GM11168 (cell line): ENCODE measurements around the gene COL4A4.

ENCODE experiments used
- in situ Hi-C: fragments of 300-500 bp; cut with MboI; formaldehyde crosslinking; loops from one replicate; pipeline ENCODE4 v1.12.0; 2022; ENCODE audit warnings: low sequenced_read_pairs; ENCODE audit not compliant: unreplicated experiment

Gene COL4A4

DNA sequence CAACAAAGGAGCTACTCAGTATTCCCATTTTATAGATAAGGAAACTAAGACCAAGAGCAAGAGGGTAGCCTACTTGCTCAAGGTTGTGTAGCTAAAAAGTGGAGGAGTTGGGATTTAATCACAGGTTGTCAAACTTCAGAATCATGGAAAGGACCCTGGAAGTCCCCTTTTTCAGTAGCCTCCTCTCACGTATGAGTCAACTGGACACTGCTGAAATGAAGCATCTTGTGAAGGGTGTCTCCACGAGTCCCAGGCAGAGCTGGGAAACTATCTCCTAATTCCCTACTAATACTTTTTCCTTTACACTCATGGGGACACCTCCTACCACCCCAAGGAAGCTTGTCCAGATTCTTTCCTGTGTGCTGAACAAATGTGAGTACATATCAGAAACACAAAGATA, 172.3 kb downstream of the COL4A4 start:
- in situ Hi-C loops, result loop anchor here (25.0 kb wide), 1 partner anchor 754 kb away; no protein-coding TSS in a partner anchor

DNA sequence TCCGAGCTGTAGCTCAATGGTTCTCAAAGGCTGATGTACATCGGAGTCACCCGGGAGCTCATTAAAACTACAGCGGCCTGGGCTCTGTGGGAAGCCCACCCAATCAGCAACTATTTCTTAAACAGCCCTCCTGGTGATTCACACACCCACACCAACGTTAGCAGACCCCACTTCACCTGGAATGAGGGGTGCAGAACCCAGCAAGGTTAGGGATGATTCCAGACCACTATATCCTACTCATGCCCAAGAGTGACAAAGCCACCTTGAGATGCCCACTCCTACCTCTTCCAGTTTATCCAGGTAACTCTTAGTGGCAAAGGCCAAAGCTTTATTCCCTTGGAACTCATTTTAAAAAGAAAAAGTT, 178.4 kb downstream of the COL4A4 start:
- in situ Hi-C loops, result loop anchor here (10.0 to 25.0 kb wide), 2 partner anchors 171 to 748 kb away; no protein-coding TSS in a partner anchor

DNA sequence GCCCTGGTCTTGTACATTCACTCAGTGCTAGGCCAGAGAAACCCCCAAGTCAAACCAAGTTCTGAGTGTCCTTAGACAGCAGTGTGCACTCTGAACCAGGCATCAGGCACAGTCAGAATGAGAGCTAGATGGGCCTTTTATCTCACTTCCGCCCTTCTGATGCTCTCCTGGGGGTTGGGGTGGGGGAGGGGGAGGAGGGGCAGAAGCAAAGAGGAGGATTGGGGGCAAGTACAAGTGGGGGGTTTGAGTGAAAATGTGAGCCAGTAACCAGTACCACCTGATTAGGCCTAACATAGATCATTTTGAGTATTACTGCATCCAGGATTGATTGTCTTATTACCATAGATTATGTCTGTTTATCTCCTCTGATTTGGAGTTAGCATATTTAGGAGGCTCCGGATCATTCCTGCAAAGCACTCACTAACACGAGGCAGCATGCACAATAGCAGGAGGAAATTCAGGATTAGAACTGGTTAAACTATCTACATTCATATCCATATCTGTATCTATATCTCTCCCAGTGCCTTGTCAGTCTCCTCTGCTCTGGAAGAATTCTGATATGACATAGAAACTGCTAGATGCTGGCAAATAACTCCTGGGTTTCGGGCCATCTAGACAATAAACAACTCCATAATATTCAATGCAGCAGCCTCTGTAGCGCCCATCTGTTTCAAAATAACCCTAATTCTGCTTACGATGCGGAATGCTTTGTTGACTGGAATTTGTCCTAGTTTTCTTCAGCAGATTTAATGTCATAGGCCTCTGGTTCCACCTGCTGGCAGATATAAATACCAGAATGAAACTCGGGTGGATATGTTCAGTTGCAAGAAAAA, 179.0 kb downstream of the COL4A4 start:
- in situ Hi-C loops, result loop anchor here (10.0 to 25.0 kb wide), 2 partner anchors 170 to 748 kb away; no protein-coding TSS in a partner anchor

DNA sequence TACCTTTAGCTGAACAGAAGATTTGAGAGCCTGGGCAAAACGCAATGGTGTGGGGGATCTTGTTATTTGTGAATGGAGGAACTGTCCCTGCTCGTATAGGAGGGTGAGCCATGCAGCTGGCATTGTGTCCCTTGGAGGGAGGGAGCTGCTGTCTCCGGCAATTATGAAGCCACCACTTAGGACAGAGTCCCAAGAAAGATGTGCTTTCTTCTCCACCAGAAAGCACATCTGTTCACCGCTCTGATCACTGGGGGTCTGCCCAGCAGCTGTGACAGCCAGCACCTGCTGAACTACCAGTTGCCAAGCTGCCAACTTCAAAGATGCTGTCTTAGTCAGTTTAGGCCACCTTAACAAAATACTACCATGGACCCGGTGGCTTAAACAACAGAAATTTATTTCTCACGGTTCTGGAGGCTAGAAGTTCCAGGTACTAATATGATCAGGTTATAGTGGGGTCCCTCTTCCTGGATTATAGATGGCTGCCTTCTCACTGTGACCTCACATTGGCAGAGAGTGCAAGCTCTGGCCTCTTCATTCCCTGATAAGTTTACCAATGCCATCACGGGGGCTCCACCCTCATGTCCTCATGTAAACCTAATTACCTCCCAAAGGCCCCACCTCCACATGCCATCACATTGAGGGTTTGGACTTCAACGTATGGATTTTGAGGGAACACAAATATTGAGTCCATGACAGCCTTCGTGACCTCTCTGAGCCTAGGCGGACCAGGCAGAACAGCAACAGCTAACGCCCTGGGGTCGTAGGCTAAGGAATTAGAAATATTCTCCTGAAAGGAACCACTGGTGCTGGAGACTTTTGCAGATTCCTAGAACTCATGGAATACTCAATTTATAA, 179.9 kb downstream of the COL4A4 start:
- in situ Hi-C loops, result loop anchor here (10.0 to 25.0 kb wide), 2 partner anchors 169 to 747 kb away; no protein-coding TSS in a partner anchor

DNA sequence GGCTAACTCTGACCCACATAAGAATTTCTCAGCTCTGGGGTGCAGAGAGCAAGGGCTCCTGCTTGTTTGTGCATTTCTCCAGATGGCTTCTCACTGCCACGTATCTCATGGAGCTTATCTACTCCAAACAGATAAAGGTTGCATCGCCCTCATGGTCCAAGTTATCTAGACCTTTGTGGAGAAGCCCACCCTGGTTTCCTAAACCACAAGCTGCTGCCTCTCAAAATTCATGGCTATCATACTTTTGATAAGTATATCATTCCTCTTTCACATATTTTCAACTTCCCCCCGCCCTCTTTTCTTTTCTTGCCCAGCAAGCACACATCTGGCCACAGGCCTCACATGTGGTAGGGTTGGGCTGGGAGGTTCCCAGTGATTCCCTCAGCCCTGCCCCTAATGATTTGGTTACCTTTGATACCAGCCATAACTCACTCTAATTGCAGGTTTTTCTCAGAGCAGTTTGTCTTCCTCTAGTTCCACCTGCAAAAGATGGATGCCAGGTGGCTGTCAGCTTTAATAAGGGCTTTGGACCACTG, 182.1 kb downstream of the COL4A4 start:
- in situ Hi-C loops, result loop anchor here (10.0 to 25.0 kb wide), 2 partner anchors 167 to 745 kb away; no protein-coding TSS in a partner anchor

DNA sequence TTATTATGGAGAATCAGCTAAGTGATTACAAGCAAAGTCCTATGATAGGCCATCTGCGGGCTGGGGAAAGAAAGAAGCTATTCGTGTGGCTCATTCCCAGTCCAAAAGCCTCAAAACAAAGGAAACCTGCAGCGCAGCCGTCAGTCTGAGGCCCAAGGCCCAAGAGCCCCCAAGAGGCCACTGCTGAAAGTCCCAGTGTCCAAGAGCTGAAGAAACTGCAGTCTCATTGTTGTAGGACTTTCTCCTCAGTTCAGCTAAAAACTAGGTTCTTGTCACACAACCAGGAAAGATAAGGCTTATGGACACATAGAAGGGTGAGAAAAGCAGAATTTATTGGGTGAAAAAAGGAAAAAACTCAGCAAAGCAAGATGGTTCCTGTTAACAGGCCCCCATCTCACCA, 185.0 kb downstream of the COL4A4 start:
- in situ Hi-C loops, result loop anchor here (10.0 to 25.0 kb wide), 2 partner anchors 144 to 742 kb away; partner anchors contain the start of gene RHBDD1

DNA sequence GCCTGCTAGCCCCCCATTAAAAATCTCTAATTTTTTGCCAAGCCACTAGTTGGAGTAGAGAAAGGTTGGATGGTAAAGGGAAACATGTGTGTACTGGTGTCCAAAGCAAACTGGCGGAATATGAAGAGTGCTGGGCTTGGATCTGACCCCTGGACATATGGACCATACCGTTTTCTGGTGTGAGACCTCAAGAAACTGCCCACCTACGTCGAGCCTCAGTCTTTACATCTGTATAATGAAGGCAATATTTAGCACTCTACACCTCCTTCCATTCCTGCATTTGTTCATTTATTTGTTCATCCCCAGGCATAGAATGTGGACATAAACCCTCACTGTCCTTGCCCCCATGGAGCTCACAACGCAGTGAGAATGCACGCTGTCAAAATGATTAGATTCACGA, 185.7 kb downstream of the COL4A4 start:
- in situ Hi-C loops, result loop anchor here (10.0 to 25.0 kb wide), 2 partner anchors 143 to 741 kb away; partner anchors contain the start of gene RHBDD1

DNA sequence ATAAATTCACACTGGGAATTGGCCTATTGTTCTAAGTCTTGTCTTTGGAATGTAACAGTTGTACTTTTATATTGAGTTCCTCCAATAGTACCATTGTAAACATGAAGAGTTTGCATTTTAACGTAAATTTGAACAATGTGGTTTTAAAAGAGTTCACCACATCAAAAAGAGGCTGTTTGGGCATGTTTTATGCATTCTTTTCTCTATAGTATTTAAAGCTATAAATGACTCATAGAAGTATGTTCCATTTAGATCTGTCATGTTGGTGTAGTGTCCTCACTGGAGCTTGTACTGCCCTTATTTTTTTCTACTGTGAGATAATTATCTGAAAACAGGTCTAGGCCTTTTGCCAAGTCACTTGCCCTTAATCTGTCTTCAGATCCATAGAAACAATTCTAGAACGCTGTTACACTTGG, 186.2 kb downstream of the COL4A4 start:
- in situ Hi-C loops, result loop anchor here (10.0 to 25.0 kb wide), 2 partner anchors 143 to 740 kb away; partner anchors contain the start of gene RHBDD1

DNA sequence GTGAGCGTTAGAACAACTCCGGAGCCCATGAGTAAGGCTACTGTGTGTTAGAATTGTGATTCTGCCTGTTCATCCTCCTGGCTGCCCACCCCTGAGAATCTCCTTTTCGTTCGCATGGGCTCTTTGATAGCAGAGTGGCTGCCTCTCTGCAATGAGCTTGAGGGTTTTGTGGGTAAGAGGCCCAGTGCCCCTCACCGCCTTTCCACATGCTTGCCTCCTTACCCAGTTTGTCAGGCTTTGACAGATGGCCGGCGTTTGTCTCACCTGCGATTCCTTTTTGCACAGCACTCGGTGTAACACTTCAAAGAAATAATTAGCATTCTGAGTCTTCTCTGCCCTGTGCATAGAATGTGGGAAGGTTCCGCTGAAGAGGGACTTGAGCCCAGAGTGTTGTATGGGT, 190.2 kb downstream of the COL4A4 start:
- in situ Hi-C loops, result loop anchor here (10.0 kb wide), 1 partner anchor 139 kb away; the partner anchor contains the start of gene RHBDD1

DNA sequence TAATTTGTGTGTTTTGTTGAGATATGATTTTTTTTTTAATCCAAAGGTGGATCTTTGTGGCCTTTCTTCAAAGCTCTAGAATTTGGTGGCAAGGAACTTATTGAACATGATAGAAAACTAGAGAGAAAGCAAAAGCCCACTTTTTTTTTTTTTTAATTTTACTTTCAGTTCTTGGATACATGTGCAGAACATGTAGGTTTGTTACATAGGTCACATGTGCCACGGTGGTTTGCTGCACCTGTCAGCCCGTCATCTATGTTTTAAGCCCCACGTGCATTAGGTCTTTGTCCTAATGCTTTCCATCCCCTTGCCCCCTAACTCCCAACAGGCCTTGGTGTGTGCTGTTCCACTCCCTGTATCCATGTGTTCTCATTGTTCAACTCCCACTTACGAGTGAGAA, 192.2 kb downstream of the COL4A4 start:
- in situ Hi-C loops, result loop anchor here (10.0 kb wide), 1 partner anchor 137 kb away; the partner anchor contains the start of gene RHBDD1

DNA sequence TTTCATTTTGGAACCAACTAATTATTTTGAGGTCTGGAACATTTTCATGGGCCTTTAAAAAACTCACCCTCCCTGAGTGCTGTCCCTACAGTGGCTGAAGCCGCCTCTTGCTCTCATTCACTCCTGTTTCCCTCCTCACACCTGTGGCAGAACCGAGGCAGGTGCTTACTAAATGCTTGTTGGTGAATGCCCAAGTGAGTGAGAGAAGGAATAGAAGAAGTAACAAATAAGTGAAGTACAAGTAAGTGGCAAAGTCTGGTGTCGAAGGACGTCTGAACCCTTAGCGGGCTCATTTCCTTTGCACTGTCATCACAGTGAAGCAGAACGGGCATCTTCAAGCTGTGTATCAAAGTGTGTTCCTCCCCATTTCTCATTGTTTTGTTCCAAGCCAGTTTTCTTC, 192.9 kb downstream of the COL4A4 start:
- in situ Hi-C loops, result loop anchor here (10.0 kb wide), 1 partner anchor 136 kb away; the partner anchor contains the start of gene RHBDD1

DNA sequence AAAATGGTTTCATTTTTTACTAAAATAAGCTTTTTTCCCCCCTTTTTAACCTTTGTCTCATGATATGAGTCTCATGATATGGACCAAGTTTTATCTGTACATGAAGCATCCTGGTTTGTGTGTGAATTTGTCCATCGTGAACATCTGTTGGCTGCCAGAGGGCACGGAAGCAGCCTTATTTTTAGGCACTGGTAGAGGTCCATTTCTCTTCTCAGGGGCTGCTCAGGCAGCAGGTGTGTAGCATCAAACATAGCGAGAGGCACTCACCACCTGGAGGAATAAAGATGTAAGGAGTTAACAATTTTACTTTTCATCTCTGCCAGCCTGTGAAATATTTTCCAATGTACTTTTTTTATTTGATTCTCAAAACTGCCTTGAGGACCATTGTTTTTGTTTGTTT, 193.6 kb downstream of the COL4A4 start:
- in situ Hi-C loops, result loop anchor here (10.0 kb wide), 1 partner anchor 136 kb away; the partner anchor contains the start of gene RHBDD1

DNA sequence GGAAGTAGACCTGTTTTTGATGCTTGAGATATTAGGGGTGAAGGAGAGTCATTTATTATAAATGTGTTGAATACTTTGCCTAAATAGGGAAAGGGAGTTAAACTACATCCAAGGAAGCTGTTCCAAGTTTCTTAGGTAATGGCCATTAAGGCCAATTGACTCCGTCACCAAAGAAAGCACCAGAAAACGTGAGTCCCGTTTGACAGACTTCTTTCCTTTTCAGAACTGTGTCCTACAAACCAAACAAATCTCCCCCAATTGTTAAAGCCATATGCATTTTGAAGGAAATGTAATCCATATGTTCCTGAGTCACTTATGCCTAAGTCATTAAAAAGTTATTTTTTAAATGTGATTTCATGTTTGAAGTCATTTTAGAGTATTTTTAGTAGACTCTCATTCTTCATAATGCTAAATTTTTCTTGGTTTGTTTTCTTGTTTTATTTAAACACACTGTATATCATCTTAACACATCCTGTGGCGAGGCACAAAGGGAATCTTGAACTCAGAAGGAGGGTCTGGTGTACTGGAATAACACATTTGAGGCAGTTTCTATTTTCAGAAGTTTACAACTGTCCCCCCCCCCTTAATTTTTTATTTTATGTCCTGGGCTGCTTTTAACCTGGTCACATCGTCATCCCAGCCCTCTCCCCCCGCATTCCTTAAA, 194.5 kb downstream of the COL4A4 start:
- in situ Hi-C loops, result loop anchor here (10.0 kb wide), 1 partner anchor 135 kb away; the partner anchor contains the start of gene RHBDD1

DNA sequence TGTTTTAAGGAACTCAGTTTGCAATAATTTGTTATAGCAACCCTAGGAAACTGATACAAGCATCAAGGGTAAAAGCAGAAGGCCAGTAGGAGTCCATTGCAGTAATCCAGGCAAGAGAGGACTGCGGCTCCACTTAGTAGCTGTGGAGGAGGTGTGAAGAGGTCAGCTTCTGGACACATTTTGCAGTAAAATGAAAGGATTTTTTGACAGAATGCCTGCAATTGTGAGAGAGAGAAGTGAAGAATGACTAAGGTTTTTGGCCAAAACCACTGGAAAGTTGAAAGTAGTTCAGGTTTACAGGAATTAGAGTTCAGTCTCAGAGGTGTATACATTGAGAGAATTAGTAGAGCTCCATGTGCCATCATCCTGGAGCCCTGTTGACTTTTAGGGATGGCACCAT, 198.6 kb downstream of the COL4A4 start:
- in situ Hi-C loops, result no loop called here

DNA sequence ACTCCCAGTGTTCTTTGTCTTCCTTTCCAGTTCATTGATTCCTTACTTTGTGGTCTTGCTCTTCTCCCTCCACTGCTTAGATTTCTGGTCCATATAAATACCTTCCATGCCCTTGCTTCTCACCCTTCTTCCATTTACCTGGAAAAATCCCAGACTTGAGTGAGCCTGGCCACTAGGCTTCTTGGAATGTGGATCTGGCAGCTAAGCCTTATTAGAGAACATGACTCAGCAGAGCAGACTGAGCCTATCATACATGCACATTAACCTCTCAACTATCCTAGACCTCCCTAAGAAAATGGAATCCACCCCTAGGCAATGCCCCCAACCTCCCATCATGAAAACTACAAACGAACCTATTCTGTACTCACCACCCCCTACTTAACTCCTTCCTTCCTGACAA, 200.5 kb downstream of the COL4A4 start:
- in situ Hi-C loops, result no loop called here

DNA sequence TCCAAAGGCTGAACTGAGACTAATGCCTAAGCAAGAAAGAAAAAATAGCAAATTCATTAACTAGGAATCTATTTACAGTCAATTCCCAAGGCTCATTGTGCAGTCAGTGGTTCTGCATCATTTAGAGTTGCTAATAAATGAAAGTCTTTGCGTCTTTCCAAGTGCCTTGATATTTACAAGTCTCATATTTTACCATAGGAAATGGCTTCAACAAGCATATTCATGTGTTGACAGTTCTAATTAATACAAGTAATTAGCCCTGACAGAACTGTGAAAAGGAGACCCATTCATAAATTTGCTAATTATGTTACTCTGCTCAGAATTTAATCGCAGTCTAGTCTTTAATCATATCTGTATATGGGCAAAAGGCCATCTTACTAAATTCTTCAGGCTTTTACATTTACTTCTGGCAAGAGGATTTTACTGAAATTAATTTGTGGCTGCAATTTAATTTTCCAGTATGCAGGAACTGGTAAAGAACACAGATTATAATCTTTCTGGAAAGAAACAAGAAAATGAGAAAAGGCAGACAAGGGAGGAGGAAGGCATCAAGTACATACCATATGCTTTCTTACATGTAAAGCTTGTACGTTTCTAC, 201.7 kb downstream of the COL4A4 start:
- in situ Hi-C loops, result no loop called here

DNA sequence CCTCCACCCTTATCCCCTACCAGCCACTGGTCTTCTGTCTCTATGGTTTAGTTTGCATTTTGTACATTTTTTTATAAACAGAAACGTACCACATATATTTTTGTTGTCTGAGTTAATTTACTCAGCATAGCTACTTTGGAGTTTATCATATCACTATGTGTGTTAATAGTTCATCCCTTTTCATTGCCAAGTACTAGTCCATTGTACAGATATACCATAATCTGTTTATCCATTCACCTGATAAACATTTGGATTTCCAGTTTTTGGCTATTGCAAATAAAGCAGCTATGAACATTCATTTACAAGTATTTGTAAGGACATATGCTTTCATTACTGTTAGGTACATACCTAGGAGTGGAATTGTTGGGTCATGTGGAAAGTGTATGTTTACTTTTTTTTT, 204.6 kb downstream of the COL4A4 start:
- in situ Hi-C loops, result no loop called here

DNA sequence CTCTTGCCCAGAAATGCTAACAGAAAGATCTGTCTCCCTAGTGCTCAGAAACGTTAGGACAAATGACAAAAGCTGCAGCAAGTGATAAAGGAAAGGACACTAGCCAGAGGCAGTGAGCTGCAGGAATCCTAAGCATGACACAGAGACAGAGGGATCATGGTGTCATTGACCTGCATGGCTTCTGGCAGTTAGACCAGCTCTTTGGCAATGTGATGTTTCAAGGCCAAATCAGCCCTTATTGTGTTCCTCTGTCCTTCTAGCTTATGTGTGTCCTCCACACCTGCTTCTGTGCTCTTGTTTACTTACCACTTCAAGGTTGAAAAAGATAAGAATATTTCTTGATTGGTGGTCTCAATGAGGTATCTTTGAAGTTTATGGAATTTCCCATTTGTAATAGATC, 207.3 kb downstream of the COL4A4 start:
- in situ Hi-C loops, result no loop called here

DNA sequence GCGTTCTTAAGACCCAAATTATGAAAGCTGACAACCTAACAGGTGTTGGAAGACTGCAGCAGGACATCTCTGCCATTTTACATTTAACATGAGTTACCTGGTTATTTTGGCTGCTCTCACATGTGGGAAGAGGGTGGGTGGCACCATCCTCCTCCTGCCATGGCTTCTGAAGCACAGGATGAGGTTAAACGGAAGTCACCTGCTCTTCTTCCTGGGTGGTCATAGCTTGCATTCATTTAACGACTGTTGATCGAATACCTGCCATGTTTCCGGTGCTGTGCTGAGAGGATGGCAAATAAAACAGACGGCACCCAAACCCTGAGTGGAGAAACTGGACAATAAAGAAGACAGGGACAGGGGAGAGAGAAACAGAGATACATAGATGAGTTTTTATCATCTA, 210.2 kb downstream of the COL4A4 start:
- in situ Hi-C loops, result no loop called here
